EH (cell line): ENCODE results near the gene SEC11A.
"Not testable (repeated sequence)": the region's sequence is repeated elsewhere in the genome, so short reads cannot be mapped to it uniquely, and the experiment has no call there.

Experiments used
- DNase-seq: peaks from one replicate; pipeline ENCODE4 v3.0.0-alpha.2; 2015; ENCODE audit warnings: low read depth

The SEC11A gene

DNA sequence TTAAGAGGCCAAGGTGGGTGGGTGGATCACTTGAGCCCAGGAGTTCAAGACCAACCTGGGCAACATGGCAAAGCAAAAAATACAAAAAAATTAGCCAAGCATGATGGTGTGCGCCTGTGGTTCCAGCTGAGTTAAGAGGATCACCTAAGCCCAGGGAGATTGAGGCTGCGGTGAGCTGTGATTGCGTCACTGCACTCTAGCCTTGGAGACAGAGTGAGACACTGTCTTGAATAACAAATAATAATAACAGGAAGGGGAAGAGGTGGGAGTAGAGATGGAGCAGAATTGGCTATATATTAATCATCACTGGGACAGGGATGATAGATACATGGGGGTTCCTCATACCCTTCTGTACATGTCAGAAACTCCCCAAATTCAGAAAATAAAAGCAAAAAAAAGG is 34.1 kb downstream of the SEC11A start:
- no peak for DNase-seq

DNA sequence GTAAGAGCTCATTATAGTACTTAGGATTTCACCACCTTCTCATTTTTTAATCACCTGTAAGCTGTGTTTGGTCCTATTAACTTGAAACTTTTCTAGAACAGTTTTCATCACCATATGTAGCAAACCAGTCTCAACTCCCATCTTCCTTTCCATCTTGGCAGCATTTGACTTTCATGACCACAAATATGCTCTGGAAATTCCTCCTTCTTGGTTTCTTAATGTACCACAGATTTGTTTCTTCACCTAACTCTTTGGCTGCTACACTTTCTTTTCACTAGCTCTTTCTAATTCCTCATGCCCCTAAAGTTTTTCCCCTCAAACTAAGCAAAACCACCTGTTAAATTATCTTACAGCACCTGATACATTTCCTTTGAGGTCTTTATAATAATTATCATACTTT is 44.7 kb downstream of the SEC11A start:
- peak; percentile 88 for DNase-seq

- peak; percentile 81 for DNase-seq
Measured at GRCh38 chr15:84669726-84670125, 46.2 kb downstream of the SEC11A start.

- DNase-seq: no peak
Measured at GRCh38 chr15:84668221-84668982, 47.5 kb downstream of the SEC11A start.

DNA sequence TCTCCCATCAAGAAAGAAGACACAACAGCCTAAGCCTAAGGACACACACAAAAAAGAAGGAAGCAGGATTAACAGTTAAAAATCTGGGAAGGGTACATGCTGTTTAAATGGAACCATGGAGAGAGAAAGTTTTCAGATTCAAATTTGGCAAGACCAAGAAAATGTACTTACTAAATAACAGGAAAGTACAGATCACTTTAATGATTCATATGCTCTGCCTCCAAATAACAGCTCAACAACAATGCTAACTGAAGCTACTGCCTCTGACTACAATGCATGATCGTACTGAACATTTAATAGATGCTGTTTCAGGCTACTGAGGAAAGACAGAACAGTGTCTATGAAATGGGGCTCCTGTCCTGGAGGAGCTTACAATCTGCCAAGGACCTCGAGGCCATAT is 49.6 kb downstream of the SEC11A start:
- DNase-seq: no peak

GRCh38 chr15:84661001-84661400 is 54.9 kb downstream of the SEC11A start:
- DNase-seq: no peak

DNA sequence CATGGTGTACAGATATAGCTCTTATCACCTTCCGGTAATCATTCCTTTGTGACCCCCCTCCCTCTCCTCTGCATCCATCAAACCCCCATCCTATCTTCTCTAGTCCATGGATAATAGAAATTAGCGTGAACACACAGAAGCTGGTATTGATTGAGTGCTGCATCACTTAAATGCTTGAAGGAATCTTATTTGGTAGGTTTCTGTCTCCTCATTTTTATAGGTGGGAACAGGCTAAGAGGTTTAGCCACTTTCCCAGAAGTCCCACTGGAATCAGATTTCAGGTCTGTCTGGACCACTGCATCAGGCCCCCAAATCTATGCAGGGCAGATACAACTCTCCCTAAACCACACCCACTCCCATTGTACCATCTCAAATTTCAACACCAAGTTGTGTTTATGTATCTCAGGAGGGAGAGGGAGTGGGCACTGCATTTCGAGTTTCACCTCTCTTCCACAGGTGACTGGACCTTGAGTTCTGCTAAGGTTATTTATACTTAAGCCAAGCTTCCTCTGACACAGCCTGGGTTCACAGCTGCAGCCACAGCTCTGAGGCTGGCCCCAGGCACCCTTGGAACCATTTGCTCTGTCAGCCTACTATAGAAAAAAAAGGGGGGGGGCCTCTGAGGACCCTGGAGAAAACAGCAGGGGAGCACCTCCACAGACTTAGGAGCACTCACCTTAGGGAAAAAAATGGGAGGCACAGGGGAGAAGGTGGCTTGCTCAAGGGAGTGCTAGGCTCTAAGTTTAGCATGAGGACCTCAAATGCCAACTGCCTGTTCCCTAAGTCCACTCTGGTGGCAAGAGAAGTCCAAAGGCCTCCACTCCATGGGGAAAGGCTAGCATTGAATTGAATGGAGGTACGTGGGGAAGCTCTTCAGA is 55.8 kb downstream of the SEC11A start:
- no peak for DNase-seq

DNA sequence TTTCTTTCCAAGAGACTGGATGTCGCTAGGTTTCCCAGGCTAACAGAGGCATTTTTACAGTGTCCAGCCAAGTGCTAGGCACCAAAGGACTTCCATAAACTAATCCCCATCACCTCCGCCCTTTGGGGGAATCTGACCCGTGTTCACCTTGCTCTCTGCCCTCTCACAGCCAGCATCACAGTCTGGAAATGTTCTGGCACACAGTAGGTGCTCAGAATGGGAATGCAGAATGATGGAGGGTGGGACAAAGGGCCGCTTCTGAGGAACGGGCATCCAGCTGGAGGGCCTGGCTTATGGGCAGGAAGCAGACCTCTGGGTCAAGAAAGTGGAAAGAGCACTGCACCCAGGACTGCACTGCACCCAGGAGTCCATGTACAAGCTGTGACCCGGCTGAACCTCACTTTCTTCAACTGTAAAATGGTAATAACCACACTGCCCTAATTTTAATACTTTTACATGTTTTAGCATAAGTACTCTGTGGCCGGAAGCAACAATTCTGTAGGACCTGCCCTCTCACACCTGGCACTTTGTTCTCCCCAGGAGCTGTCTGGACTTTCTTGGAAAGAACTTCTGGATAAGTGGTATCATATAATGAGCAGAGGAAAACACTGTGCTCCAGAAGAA is 57.0 kb downstream of the SEC11A start:
- DNase-seq: no peak

DNA sequence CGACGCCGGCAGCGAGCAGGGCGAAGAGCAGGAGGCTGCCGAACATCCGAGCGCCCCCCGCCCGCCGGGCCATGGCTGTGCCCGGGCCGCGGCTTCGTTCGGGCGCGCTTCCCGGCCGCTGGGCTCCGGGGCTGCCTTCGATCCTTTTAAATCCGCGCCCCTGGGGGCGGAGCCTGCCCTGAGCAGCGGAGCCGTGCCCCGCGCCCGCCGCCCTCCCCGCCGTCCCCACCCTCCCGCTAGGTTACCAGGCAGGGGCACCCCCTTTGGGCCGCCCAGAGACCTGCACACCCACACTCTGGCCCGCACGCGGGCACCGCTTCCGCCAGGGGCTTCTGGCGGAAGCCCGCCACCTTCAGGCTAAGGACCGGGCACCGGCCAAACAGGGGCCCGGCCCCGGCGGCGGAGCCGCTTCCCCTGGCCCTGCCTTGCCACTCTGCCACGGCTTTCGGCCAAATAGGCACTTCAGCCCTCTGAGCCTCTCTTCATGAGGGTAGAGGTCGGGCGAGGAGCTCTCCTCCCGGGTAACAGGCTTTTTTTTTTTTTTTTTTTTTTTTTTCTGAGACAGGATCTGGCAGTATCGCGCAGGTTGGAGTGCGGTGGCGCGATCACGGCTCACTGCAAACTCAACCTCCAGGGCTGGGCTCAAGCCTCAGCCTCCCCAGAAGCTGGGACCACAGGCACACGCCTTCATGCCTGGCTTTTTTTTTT is 57.7 kb downstream of the SEC11A start, which contains the start of gene NMB:
Gene NMB (minus strand): TSS at position 120 of the 708 bp plus-strand sequence. CDS start 47 bp downstream, at position 73.
- peak; percentile 79 for DNase-seq

GRCh38 chr15:84657748-84658079 is 58.2 kb downstream of the SEC11A start:
- DNase-seq: no peak

DNA sequence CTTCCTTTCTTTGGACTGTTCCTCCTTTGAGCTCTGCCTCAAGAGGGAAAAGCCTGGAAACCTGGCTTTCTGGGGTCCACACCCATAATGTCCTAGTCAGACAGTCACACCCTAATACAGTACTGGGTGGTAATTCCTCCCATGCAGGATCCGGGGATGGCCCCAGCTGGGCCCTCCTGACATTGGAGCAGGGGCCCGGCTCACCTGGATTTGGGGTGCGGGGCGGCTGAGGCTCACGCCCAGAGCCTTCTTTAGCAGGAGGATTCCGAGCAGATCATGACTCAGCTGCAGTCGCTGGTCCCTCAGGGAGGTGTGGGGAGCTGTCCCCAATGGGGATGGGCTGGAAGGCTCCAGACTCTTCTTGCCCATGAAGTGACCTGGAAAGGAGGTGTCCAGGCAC is 59.0 kb downstream of the SEC11A start:
- DNase-seq: no peak

DNA sequence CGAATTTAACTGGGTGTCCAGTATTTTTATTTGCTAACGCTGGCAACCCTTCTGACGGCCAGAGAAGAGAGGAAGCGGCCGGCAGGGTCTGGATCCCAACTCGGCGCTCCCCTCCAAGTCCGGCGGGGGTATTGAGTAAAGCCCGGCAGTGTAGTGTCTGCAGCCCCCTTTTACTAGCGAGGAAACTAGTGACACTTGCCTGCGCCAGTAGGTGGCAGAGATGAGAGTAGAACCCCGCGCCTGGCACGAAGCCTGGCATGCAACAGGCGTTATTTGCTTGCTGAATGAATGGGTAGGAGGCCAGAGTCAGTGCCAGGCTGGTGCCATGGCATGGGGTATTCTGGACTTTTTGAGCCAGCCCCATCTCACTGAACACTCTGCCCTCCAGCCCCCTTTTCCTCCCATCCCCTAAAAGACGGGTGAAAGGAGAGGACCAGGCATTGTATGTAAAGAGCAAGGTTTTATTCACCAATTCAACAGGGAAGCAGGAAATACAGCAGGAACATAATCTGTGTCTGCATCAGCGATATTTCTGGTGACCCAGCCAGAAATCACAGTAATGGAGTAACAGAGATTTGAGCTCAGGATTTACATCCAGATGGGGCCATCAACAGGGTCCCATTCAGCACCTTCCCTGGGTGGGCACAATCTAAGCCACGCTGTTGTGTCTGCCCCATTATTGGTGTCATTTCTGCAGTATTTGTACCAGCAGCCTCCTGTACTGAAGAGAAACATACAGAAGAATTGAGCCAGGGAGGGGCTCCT is 61.1 kb downstream of the SEC11A start:
- peak; percentile 85 for DNase-seq

DNA sequence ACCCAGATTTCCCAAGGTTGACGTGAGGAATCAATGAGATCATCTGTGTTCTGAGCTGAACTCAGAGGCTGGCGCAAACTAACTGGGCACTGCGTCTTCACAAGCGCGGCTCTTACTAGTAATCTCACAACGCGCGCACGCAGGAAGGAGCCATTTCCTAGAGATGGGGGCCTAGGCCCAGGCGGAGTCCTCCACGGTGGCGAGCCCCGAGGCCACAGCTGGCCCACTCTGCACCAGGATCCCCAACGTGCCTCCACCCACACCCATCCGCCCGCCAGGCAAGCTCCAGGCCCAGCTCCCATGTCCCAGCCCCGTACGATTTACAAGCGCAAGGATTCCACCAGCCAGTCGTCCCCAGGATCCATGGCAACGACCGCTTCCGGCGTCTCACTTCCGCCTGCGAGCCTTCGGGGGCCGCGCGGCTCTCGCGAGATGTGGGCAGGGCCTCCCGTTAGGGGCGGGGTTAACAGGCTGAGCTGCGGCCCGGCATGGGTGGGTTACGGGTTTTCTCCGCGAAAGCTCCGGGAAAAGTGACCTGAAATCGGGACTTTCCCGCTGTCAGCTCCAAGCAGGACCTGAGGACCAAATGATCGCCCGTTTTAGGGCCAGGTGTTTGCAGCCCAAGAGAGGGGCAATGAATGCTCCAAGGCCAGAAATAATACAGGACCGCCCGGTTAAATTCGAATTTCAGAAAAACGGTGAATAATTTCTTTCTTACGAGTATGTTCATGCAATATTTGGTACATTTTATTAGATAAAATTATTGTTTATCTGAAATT is 61.8 kb downstream of the SEC11A start, which contains the start of gene WDR73:
Gene WDR73 (minus strand): TSS at position 374 of the 779 bp plus-strand sequence. CDS start 9 bp downstream, at position 365.
- peak; percentile 94 for DNase-seq

- DNase-seq: no peak
Measured at GRCh38 chr15:84653584-84653909, 62.4 kb downstream of the SEC11A start.

GRCh38 chr15:84649706-84650105 is 66.2 kb downstream of the SEC11A start:
- DNase-seq: peak; percentile 41

DNA sequence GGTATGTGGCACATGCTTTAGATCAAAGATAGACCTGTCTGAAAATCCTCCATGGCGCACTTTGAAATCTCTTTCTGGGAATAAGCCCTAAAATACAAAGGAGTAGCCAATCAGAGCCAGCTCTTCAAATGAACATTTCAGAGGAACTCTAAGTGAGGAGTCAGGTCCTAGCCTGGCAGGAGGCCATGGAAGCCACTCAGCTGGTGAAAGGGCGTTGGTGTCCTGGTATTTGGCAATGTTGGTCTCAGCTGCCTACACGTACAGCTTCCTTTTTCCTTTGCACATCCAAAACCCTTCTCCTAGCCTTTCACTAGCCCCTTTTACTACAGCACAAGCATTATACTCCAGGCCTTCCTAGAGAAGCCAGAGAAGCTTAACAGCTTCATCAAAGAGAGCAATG is 67.4 kb downstream of the SEC11A start:
- DNase-seq: peak; percentile 42

DNA sequence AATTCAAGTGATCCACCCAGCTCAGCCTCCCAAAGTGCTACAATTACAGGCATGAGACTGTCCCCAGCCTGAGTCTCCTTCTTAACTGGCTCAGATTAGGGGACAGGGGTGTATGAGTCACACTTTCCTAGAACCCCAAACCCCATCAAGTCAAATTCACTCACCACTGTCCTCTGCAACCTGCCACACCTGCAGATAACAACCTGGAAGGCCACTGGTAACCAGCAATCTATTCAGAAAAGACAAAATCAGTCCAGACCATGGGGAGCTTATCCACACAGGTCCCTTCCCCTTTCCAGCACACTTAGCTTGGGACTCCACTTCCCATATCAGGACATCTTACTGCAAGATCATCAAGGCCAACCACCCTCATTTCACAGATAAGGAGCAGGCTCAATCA is 68.2 kb downstream of the SEC11A start:
- DNase-seq: no peak

- DNase-seq: no peak
Measured at GRCh38 chr15:84645997-84646396, 69.9 kb downstream of the SEC11A start.

- DNase-seq: no peak
Measured at GRCh38 chr15:84645496-84645895, 70.4 kb downstream of the SEC11A start.

DNA sequence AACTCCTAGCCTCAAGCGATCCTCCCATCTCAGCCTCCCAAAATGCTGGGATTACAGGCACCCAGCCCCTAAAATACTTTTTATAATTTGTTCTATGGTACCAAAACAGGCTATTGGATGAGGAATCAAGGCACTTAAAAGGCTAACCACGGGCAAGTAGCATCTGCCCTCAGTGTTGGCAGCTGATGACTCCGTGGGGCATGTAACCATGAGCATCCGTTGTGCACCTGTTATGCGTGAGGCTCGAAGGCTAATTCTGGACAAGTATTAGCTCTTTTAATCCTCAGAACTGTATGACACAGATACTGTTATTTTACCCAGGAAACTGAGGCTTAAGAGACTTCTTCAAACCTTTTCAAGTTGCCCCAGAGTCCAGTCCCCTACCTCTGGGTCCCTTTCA is 72.1 kb downstream of the SEC11A start:
- DNase-seq: no peak

DNA sequence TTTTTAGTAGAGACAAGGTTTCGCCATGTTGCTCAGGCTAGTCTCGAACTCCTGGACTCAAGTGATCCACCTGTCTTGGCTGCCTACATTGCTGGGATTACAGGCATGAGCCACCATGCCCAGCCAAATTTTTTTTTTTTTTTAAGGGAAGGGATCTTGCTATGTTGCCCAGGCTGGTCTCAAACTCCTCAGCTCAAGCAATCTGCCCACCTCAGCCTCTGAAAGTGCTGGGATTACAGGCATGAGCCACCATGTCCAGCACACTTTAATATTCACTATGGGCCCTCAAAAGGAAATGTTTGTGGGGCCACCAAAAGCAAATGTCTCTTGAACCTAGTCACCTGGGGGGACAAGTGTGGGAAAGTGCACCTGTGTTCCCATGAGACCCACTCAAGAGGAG is 73.3 kb downstream of the SEC11A start:
- not testable (repeated sequence) for DNase-seq
